Dermis microvascular lymphatic vessel endothelial cell (primary cell): ENCODE data around the gene ABHD12B. TPM values are rescaled to one million over a fixed set of nuclear protein-coding genes. Genes with fewer than 3 reads are reported as not detected.
"Not testable (repeated sequence)": the region's sequence is repeated elsewhere in the genome, so short reads cannot be mapped to it uniquely, and the experiment has no call there.

ENCODE experiments used
- DNase-seq, 2 donors: peaks; one replicate each; pipeline versions ENCODE4 v3.0.0 to v3.0.0-alpha.2; 2010; ENCODE audit warnings: low read depth in 2 of 2
- total RNA-seq: library from RNA; depleted of rRNA; stranded (reverse); fragments of >200 nt; gene quantifications from 2 replicates; pipeline ENCODE4 v1.2.1, GENCODE V29; 2014

ABHD12B gene
- total RNA-seq, 1 donor from 2014 or later: not detected

- DNase-seq: no peak
Measured at GRCh38 chr14:50935126-50936015, 63.5 kb downstream of the ABHD12B start.

- no peak for DNase-seq
Measured at GRCh38 chr14:50936016-50936340, 64.1 kb downstream of the ABHD12B start.

GRCh38 chr14:50936882-50937281 lies 65.0 kb downstream of the ABHD12B start:
- DNase-seq: no peak

GRCh38 chr14:50937325-50937724 lies 65.5 kb downstream of the ABHD12B start:
- DNase-seq: no peak

GRCh38 chr14:50937800-50938199 lies 65.9 kb downstream of the ABHD12B start:
- no peak for DNase-seq

- no peak for DNase-seq
Measured at GRCh38 chr14:50941151-50941550, 69.3 kb downstream of the ABHD12B start.

- DNase-seq: not testable (repeated sequence)
Measured at GRCh38 chr14:50941638-50942037, 69.8 kb downstream of the ABHD12B start.

- DNase-seq: peak in 1 of 2 donors; percentile 36
Measured at GRCh38 chr14:50943261-50943942, 71.5 kb downstream of the ABHD12B start.

GRCh38 chr14:50943943-50944646 lies 72.2 kb downstream of the ABHD12B start, which contains the start of gene PYGL:
Gene PYGL, minus strand, starts transcription at chr14:50944483. Its CDS starts 80 bp downstream, at chr14:50944403.
- DNase-seq: peak; percentile 24 to 69

- DNase-seq: peak in 1 of 2 donors; percentile 27
Measured at GRCh38 chr14:50944647-50945413, 73.0 kb downstream of the ABHD12B start.

- DNase-seq: no peak
Measured at GRCh38 chr14:50946234-50946935, 74.5 kb downstream of the ABHD12B start.

GRCh38 chr14:50947446-50947845 lies 75.6 kb downstream of the ABHD12B start:
- no peak for DNase-seq

- no peak for DNase-seq
Measured at GRCh38 chr14:50948205-50948604, 76.4 kb downstream of the ABHD12B start.

- no peak for DNase-seq
Measured at GRCh38 chr14:50951032-50951431, 79.2 kb downstream of the ABHD12B start.

GRCh38 chr14:50953502-50953901 lies 81.6 kb downstream of the ABHD12B start:
- no peak for DNase-seq

Other genes starting within 250 kb of the ABHD12B start
- 13.0 and 14.2 TPM in 2 replicates for gene SAV1, start 203.7 kb upstream of the ABHD12B start, total RNA-seq
- 20.1 and 21.4 TPM in 2 replicates for gene NIN, start 40.9 kb upstream of the ABHD12B start, total RNA-seq
- gene PYGL, start 72.4 kb downstream of the ABHD12B start, total RNA-seq: 73.3 and 82.7 TPM in 2 replicates
- under 0.01 TPM in 1 of 2 replicates, not detected in the other for gene TRIM9, start 223.1 kb downstream of the ABHD12B start, total RNA-seq